GM23248 (cell line): ENCODE data around the gene DCAF5.

ENCODE experiments used
- EZH2 ChIP-seq: fragments of 200-600 bp; sonication (generic); IDR thresholded peaks from 2 replicates; pipeline ENCODE4 v1.6.1; 2018; ENCODE audit warnings: antibody characterized with exemption, mild to moderate bottlenecking; ENCODE audit not compliant: insufficient read depth, poor library complexity, severe bottlenecking
- EZH2phosphoT487 ChIP-seq: fragments of 200-600 bp; sonication (generic); IDR thresholded peaks from 2 replicates; pipeline ENCODE4 v1.6.1; 2018; ENCODE audit warnings: antibody characterized with exemption, moderate library complexity, mild to moderate bottlenecking, low read depth; ENCODE audit not compliant: insufficient read depth

- TF ChIP-seq EZH2 (no peak), EZH2phosphoT487 (no peak)
These were observed 135.2 kb downstream of the DCAF5 start for GRCh38 chr14:69017706-69018105.
